Measurements from ENCODE around the gene CLUH.
"Not testable (repeated sequence)": the region's sequence is repeated elsewhere in the genome, so short reads cannot be mapped to it uniquely, and the experiment has no call there.

Gene CLUH

DNA sequence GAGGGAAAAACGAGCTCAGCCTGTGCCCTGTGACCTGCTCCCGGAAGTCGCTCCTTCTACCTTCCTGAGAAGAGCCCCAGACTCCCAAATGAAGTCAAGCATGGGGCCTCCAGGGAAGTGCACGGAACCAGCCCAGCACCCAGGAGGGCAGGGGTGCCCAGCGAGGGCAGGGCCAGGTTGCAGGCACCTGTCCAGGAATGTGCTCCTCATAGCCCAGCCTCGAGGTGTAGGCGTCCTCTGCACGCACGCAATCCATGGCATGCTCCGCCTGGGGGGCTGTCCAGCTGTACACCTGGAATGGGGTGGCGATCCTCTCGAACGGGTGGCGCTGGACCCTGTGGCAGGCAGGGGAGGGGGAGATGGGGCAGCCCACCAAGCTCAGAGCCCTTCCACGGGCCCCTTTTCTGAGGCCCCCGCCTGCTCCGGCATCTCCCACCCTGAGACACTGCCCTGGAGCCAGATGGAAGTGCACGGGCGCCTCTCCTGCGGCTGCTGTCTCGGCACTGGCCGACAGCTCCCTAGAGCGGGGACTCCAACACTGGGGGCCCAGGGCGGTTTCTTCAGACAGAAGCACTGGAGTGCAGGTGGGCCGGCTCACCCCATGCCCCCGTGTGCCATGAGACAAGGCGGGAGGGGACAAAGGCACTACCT lies 10.9 kb downstream of the CLUH start:
- peak; percentile 12 for DNase-seq

DNA sequence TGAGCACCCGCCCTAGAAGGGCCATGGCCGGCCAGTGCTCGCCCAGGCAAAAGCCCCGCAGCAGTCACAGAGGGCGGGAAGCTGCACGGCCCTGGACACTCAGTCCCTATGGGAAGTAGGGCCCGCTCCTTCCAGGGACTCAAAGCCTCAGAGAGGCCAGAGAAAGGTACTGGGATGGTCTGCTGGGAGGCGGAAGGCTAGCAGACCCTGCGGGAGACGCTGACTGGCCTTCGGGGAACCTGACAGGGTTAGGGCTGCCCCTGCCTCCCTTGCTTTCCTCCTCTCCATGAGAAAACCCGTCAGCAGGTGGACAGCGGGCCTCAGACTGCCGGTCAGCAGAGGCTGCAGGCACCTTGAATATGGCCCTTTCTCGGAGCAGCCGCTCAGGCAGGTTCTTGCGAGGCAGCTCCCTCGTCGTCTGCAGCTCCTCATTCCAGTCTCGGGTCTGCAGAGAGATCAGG lies 11.5 kb downstream of the CLUH start:
- DNase-seq: peak; percentile 11

DNA sequence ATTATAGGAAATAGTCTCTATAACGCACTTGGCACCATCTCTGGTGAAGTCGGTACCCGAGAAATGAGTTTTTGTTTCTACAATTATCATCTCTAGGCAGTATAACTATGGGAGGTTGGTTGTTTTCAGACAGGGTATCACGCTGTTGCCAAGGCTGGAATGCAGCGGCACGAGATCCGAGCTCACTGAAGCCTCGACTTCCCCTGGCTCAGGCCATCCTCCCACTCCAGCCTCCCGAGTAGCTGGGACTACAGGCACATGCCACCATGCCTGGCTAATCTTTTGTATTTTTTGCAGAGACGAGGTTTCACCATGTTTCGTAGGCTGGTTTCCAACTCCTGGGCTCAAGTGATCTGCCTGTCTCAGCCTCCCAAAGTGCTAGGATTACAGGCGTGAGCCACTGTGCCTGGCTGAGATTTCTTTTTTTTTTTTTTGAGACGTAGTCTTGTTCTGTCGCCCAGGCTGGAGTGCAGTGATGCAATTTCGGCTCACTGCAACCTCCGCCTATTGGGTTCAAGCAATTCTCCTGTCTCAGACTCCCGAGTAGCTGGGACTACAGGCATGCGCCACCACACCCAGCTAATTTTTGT lies 12.3 kb downstream of the CLUH start:
- not testable (repeated sequence) for DNase-seq

DNA sequence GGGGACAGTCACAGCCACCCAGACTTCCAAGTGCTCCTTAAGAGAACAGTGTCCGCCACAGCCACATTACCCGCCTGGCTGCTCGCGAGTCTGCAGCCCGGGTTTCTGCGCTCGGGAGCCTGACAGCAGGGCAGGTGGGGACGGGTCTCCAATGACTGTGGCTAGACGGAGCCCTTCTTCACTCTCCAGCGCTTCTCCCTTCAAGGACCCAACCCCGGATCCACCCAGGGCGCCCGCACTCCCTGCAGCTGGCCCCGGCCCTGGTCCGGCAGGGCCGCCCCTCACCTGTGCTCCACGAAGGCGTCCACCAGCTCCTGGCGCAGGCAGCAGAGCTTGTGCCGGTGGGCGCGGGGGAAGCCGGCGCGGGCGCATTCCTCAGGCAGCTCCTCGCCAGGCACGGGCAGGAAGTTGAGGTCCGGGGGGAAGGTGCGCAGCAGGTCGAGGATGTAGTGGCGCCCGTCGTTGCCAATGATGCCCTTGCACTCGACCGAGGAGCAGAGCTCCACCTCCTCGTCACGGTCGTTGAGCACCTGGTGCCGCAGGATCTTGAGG lies 13.9 kb downstream of the CLUH start:
- DNase-seq: no peak

DNA sequence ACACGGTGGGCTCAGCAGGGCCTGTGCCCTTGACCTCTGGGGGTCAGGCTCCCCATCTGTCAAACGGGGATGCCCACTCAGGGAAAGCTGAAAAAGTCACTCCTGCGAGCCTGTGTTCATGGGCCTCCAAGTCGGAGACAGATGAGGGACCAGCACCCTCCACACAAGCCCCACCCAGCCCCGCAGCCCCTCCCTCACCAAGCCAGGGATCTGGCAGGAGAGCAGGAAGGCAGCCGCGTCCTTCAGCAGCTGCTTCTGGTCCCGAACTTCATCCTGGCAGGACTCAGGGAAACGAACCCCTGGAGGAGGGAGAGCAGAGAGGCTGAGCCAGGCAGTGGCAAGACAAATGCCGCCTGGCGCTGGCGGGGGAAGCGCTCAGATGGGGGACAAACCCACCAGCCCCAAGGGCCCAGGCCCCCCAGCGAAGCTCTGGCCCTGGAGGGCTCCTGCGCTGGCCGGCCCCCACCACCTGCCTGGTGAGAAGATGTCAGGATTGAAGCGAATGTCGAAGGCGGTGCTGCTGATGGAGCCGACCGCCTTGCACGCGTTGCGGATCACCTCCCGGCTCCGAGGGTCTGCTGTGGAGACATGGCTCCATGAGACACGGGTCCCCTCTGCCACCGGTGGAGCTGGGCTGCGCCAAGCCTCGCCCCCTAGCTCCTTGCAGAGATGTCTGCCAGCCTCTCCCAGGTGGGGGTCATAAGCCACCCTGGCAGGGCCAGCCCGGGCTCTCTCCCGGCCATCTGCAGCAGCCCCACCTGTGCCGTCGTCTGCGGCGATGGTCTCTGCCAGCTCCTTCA lies 15.4 kb downstream of the CLUH start:
- DNase-seq: no peak

DNA sequence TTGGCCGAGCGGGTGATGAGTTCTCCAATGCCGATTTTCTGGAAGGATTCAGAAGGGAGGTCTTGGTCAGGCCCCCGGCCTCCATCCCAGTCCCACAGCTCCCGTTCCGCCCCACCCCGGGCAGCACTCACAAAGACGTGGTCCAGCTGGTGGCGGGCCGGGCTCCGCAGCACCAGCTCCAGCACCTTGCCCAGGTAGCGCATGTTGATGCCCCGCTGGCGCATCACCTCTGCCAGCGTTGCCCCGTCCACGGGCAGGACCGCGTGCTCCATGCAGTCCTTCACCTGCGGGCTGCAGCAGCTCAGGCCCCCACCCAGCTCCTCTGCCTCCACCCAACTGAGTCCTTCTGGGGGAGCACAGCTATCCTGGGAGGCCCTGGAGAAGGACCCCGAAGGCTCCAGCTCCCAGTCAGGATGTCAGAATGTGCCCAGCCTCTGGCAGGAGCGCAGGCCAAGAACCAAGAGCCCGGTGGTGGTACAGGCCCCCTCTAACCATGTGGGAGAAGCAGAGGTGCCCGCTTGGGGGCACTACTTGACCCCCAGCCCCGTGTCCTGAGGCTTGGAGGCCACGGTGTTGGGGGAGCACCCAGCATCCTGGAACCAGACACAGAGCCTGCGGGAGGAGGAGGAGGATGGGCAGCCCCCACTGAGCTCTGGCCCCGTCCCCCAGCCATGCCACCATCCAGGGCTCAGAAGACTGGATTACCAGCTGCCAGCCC lies 16.2 kb downstream of the CLUH start:
- no peak for DNase-seq

DNA sequence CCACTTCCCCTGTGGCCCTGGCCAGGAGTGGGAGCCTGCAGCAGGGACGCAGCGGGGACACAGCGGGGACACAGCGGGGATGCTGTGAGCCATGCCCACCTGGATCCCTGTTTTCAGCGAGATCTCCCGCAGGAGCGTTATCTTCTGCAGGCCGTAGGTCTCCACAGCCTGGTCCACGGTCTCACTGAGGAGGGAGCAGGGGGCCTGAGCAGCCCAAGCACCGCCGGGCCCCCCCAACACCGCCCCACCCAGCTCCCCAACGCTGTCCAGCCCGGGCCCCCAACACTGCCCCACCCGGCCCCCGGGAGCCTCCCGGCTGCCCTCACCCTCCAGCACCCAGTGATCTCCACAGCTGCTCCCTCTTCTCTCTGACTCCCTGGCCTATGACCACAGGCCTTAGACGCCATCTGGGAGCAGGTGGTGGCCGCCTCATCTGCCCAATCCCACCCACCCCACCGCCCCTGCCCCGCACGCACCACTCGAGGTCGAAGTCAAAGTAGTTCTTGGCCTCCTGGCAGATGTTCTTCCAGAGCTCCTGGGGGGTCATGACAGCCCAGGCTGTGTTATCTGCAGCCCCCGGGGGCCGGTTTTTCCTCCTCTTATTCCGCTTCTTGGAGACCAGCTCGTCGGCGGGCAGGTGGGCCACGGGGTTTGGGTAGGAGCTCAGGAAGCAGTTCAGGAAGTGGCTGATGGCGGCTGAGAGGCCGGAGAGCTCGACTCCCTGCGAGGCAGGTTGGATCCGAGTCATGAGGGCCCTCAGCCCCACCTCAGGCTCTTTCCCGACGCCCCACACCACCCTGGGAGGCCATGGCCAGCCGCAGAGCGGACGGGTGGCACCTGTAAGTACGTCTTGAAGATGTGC lies 17.0 kb downstream of the CLUH start:
- no peak for DNase-seq

DNA sequence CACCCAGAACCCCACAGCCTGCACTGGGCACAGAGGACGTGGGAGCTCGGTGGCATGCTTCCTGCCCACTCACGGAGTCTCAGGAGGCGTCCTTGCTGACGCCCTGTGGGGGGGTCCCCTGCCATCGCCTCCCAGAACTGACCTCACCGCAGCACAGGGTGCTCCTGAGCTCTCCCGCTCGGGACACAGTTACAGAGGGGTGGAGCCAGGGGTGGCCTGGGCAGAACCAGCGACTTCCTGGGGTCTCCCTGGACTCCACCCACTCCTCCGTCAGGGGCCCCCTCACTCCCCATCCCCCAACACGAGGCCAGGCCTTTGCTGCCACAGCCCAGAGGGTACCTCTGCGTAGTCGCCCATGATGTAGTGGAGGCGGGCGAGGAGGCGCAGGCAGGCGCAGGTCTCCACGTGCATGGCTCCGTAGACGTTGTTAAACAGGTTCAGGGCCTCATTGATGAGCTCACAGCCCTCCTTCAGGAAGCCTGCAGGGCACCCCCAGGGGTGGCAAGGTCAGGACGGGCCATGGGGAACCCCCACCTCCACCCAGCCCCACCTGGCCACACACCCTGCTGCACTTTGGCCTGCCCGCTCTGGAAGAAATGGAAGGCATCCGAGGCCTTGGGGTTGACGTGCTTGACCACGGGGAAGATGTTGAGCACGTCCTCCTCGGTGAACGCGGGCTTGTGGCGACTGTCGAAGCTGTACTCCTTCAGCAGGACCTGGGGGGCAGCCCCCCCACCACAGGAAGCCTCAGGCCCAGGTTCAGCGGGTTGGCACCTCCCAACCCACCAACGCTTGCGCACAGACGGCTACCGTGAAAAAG lies 17.8 kb downstream of the CLUH start:
- DNase-seq: no peak

DNA sequence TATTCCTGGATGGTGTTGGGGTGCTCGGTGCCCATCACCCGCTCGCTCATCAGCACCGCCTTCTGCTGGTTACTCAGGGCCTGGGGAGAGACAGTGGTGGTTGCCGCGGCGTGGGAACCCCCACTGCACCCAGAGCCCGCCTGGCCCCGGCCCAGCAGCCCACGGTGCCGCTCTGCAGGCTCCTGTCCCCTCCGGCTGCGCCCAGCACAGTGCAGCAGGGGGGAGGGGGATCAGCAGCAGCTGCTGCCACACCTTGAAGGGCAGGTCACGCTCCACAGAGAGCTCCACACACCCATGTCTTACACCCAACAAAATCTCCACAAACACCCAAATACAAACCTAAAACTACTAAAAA lies 18.8 kb downstream of the CLUH start:
- DNase-seq: no peak

DNA sequence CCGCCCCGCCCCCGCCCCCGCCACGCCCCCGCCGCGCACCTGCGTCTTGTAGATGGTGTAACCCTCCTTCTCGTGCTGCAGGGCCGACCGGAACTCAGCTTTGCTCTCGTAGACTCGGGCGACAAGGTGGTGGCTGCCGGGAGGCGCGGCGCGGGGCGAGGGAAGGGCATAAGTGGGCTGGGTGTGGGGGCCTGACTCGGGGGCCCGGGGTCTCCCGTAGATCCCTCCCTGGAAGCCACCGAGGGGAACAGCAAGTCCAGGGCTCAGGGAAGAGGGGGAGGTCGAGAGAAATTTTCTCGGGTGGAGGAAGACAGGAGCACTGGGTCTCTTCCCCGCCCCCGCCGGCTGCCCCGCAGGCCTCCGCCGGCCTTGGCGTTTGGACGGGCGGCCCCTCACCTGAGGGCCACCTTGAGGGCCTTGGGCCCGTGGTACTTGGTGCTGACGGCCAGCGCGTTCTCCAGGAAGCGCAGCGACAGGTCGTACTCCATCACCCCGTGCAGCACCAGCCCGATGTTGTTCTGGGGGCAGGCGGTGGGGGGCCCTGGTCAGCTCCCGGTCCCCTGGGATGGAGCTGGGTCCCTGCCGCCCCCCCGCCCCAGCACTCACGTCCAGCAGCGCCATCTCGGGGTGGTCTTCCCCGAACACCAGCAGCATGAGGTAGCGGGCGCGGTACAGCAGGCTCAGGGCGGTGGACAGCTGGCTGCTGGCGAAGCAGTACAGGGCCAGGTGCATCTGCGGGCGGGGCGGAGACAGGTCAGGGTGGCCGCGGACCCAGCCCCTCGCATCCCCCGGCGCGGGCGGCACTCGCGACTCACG lies 19.4 kb downstream of the CLUH start:
- no peak for DNase-seq

DNA sequence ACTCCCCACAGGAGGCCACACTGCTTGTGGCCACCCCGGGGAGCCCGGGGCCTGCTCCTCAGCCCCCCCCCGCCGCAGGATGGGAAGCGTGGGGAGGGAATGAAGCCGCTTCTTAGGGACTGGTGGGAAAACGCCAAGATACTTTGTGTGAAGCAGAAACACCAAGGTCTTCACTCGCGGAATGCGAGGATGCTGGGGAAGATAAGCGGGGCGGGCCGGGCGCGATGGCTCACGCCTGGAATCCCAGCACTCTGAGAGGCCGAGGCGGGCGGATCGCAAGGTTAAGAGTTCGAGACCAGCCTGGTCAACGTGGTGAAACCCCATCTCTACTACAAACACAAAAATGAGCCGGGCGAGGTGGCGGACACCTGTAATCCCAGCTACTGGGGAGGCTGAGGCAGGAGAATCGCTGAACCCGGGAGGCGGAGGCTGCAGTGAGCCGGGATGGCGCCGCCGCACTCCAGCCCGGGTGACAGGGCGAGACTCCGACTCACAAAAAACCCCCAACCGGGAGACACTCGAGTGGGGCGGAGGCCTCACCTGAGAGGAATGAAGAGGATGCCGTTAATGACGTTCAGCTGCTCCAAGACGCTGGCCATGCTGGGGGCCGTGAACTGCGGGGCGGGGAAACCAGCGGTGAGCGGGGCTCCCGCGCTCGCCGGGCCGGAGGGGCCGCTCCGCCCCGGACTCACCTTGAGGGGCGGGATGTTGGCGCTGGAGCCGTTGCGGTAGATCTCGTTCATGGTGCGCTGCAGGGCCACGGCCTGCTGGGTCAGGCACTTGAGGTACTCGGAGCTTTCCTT lies 20.3 kb downstream of the CLUH start:
- DNase-seq: no peak

DNA sequence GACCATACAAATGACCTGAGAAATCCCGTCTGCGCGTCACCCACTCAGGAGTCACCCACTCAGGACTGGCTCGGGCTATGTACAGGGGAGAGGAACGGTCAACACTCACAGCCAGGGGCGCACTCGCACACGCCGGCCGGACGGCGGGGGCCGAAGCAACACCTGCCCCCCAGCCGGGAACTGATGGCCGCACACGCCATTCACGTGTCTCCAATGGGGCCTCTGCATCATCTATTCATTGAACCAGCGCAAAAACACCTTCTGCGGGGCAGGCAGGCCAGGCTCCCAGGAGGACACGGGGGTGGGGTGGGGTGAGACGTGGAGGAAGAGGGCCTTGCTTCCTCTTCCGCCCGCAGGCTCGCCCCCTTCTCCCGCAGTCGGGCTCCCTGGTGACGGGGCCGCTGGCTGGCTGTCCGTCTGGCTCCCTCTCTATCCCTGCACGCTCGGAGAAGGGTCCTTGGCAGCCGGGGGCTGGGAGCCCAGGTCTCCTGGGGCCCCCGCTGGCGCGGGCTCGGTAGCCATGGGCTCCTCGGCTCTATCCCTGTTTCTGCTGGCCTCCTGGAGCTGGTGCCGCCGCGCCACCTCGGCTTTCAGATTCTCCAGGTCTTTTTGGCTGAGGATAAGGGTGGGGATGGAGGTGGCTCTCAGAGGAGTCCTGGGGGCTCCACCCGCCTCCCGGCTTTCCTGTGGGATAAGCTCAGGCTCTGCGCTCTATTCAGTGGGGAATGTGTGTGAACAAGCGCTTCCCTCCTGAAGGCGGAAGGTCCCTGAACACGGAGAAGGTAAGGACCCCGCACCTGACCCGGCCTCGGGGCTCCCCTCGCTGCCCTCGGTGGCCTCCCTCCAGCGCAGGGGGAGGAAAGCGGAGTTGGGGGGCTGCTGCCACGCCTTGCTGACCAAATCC lies 21.1 kb downstream of the CLUH start:
- no peak for DNase-seq

DNA sequence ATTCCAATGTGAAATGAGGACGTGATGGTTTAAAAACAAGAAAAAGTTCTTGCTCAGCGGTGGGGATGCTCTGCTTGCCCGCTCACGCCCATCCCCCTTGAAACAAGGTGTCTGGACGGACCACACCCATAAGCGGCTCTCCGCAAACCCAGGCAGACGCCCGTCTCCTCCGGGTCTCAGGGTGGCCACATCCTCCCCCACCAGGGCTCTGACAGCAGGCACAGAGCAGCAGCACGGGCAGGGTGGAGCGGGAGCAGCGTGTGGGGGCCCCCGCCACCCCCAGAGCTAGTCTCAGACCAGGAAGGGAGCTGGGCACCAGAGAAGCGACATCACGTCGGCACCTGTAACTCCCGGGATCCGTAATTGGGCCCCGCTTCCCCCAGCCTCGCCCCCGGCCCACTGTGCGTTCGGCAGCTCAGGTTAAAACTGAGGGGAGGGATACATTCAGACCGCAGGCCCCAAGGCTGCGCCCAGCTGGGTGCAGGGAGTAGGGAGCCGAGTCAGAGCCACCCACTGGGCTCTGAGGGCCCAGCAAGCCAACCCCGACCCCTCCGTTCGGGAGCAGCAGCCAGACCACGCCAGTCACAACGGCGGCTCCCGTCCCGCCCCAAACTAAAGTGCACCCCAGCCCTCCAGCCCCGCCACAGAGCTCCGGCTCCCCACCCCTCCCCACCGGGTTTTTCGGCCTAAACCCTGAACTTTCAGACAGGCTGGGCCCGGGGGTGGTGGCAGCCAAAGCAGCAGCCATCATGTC lies 22.0 kb downstream of the CLUH start:
- DNase-seq: peak; percentile 29

DNA sequence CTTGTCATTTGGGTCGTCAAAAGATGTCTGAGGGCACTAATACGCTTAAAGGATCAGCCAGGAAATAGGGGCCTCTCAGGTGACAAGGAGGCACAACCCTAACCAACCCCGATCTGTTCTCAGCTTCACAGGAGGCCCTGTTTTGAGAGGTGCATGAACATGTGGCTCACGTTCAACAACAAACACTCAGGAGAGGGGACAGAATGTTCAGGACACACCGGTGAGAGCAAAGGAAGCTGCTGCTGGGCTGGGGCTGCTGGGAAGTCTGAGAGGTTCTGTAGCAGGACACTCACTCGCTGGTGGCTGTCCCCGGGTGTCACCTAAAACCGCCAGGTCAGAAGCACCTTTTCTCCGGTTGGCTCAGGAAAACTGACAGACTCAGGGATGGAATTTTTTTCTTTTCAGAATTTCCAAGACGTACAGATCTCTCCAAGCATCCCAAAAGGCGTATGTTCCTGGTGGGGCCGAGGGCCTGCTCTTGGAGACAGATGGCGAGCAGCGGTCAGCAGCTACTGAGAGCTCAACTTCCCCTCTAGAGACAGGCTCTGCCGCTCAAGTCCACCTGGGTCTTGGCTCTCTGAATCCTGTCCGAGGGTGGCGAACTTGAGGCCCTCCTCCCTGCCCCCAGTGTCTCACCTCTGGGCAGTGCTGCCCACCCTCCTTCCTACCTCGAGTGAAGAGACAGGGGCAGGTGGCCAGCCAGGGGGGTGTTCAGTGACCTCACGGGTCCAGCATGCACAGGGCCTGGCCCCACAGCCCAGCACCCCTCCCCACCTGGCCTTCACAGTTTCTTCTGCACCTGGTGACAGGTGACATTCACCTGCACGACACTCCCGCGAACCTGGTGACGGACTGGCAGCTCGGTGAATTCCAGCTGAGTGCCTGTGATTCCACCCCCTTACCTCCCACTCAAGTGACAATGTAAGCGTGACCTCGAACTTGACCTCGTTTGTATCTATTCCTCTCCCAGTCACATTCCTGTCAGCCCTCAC lies 22.9 kb downstream of the CLUH start:
- DNase-seq: peak; percentile 16

DNA sequence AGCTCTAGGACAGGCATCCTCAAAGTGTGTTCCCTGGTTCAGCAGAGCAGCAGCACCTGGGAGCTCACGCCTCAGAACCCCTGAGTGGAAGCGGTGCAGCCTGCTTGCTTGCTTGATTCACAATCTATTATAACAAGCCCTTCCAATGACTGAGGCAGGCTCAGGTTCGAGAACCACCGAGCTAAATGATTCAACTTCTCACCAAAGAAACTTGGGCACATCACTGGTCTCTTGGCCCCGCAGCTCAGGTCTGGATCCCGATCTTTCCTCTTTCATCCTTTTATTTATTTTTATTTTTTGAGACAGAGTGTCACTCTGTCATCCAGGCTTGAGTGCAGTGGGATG lies 24.5 kb downstream of the CLUH start:
- DNase-seq: no peak

DNA sequence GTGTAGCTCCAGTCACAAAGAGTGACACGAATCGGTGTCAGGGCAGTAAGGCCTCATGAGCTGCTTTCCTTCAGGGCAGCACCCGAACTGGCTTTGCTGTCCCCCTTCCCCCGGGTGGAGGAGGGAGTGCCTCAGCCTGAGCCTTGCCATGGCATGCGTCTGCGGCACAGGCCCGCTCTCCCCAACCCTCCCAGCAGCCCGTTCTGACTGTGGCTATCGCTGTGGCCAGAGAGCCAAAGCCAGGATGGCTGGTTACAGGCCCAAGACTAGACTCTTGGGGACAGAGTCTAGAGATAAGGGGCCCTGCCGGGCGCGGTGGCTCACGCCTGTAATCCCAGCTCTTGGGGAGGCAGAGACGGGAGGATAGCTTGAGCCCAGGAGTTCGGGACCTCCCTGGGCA lies 25.9 kb downstream of the CLUH start:
- no peak for DNase-seq

DNA sequence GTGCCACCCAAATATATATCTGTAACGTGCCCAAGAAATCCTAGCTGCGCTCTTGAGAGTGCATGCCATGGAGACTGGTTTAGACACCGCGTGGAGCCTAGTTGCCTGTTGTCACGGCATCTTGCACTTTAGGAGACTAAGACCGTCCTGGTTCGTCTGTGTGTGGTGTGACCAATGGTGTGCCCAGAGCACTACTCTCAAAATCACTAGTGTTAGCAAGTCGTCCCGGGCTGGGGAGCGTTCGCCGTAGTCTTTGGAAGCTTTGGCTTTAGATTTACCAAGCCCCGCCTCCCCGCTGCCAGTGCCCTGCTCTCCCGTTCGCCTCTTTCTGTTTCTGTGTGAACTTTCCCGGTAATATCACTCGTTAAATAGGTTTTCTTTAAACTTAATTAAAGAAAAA lies 27.0 kb downstream of the CLUH start:
- DNase-seq: no peak
